ENCODE measurements around the gene CDYL.
A peak's percentile ranks its signal among the peaks of the same experiment; 100 is the strongest.

The CDYL gene

GRCh38 chr6:4895971-4896370 is 119.8 kb downstream of the CDYL start:
- H3K27me3 ChIP-seq: no peaks in the 10 kb centered on the region
- TF ChIP-seq, protein P1, sequence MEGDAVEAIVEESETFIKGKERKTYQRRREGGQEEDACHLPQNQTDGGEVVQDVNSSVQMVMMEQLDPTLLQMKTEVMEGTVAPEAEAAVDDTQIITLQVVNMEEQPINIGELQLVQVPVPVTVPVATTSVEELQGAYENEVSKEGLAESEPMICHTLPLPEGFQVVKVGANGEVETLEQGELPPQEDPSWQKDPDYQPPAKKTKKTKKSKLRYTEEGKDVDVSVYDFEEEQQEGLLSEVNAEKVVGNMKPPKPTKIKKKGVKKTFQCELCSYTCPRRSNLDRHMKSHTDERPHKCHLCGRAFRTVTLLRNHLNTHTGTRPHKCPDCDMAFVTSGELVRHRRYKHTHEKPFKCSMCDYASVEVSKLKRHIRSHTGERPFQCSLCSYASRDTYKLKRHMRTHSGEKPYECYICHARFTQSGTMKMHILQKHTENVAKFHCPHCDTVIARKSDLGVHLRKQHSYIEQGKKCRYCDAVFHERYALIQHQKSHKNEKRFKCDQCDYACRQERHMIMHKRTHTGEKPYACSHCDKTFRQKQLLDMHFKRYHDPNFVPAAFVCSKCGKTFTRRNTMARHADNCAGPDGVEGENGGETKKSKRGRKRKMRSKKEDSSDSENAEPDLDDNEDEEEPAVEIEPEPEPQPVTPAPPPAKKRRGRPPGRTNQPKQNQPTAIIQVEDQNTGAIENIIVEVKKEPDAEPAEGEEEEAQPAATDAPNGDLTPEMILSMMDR (IDR thresholded peaks at IDR 0.05): no peak
- H3K36me3 ChIP-seq: peaks cover 24% of the 10 kb centered on the region
- H3K27ac ChIP-seq: no peak overlapping the region
- H3K4me1 ChIP-seq (ENCODE audit: control insufficient read depth in 1 of 2, insufficient read depth in 1 of 2, low read depth in 1 of 2, low read length in 1 of 2): no peaks in the 10 kb centered on the region
- H3K9me3 ChIP-seq: no peaks in the 10 kb centered on the region
- no peak overlapping the region for H3K4me3 ChIP-seq (ENCODE audit: low read depth in 1 of 2, low read length in 1 of 2)

DNA sequence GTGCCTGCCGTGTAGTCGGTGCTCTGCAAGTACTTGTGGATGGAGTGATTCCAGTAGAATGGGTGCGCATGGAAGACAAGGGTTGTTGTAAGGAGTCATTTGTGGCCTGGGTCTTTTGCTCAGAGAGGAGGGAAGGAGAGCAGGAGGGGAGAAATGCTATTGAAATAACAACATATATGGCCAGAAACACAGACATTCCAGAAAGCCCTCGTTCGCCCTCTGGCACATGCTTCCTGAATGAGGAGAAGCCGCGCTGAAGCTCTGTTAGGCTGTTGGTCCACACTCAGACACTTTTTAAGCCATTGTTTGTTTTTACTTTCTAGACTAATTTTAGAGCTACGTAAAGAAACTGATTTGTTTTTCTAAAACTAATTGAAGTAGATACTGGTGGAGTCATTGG is 120.2 kb downstream of the CDYL start:
- Histone ChIP-seq H3K4me1 (ENCODE audit: control insufficient read depth in 1 of 2, insufficient read depth in 1 of 2, low read depth in 1 of 2, low read length in 1 of 2) (peaks cover 0 to 2% of the 10 kb centered on the region in 2 experiments), H3K36me3 (peaks cover 24% of the 10 kb centered on the region), H3K27me3 (no peaks in the 10 kb centered on the region), H3K9me3 (no peaks in the 10 kb centered on the region), H3K27ac (no peak overlapping the region), H3K4me3 (ENCODE audit: low read depth in 1 of 2, low read length in 1 of 2) (no peak overlapping the region)
- TF ChIP-seq, protein P1 (IDR thresholded peaks at IDR 0.05): no peak

- peaks cover 6% of the 10 kb centered on the region for H3K36me3 ChIP-seq
- H3K4me3 ChIP-seq (ENCODE audit: low read depth in 1 of 2, low read length in 1 of 2): no peak overlapping the region
- TF ChIP-seq, protein P1 (IDR thresholded peaks at IDR 0.05): no peak
- H3K9me3 ChIP-seq: no peaks in the 10 kb centered on the region
- no peaks in the 10 kb centered on the region for H3K27me3 ChIP-seq
- no peak overlapping the region for H3K27ac ChIP-seq
- peaks cover 0 to 3% of the 10 kb centered on the region in 2 experiments for H3K4me1 ChIP-seq (ENCODE audit: control insufficient read depth in 1 of 2, insufficient read depth in 1 of 2, low read depth in 1 of 2, low read length in 1 of 2)
Measured at GRCh38 chr6:4899249-4900034, 123.2 kb downstream of the CDYL start.

- Histone ChIP-seq H3K27ac (peak overlapping the region; percentile 3), H3K27me3 (no peaks in the 10 kb centered on the region), H3K36me3 (peaks cover 2% of the 10 kb centered on the region), H3K4me3 (ENCODE audit: low read depth in 1 of 2, low read length in 1 of 2) (no peak overlapping the region), H3K4me1 (ENCODE audit: control insufficient read depth in 1 of 2, insufficient read depth in 1 of 2, low read depth in 1 of 2, low read length in 1 of 2) (peaks cover 3 to 8% of the 10 kb centered on the region in 2 experiments), H3K9me3 (no peaks in the 10 kb centered on the region)
- TF ChIP-seq, protein P1 (IDR thresholded peaks at IDR 0.05): no peak
Measured at GRCh38 chr6:4901386-4902061, 125.3 kb downstream of the CDYL start.

DNA sequence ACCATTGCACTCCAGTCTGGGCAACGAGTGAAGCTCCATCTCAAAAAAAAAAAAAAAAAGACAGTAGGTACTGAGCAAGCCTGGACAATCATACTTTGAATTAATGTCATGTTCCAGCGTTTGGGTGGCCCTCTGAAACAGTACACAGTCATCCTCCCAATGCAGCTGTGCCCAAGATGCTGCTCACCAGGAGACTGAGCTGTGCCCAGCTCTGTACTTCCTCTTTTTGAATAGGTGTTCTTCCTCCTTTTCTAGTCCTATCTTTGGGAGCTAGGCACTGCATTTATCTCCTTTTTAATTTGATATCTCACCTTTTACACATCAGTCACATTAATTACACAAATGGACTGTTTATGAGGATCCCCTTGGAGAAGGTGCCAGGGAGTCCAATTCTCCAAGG is 126.2 kb downstream of the CDYL start:
- Histone ChIP-seq H3K36me3 (no peaks in the 10 kb centered on the region), H3K27me3 (no peaks in the 10 kb centered on the region), H3K4me3 (ENCODE audit: low read depth in 1 of 2, low read length in 1 of 2) (no peak overlapping the region), H3K9me3 (no peaks in the 10 kb centered on the region), H3K4me1 (ENCODE audit: control insufficient read depth in 1 of 2, insufficient read depth in 1 of 2, low read depth in 1 of 2, low read length in 1 of 2) (peaks cover 3 to 10% of the 10 kb centered on the region in 2 experiments), H3K27ac (no peak overlapping the region)
- TF ChIP-seq, protein P1 (IDR thresholded peaks at IDR 0.05): no peak

Measured in neutrophil (primary cell).